LNCaP clone FGC (cell line): ENCODE data around the gene COL23A1.

Experiments used
- DNase-seq: peaks from one replicate; pipeline ENCODE4 v3.0.0-alpha.2; 2011; ENCODE audit warnings: low read depth
- H3K4me3 ChIP-seq: 2 replicates; pipeline ENCODE4 v1.5.1; 2011; ENCODE audit warnings: mild to moderate bottlenecking, low read depth, low read length, control low read depth
- CTCF ChIP-seq: IDR thresholded peaks from 2 replicates; pipeline ENCODE4 v1.5.1; 2012; ENCODE audit warnings: mild to moderate bottlenecking; ENCODE audit not compliant: control insufficient read depth, insufficient read depth; ENCODE audit errors: extremely low read depth

COL23A1 gene

GRCh38 chr5:178626484-178627258, 36.5 kb upstream of the COL23A1 start, which contains the start of gene CLK4:
CLK4 (minus strand) TSS chr5:178627050; CDS start chr5:178623416, 3,634 bp downstream.
- peak; percentile 66 for DNase-seq
- H3K4me3 ChIP-seq: peak within 1 kb of the TSS; percentile 93
- no peak for TF ChIP-seq CTCF

- peak overlapping the region; percentile 93 for H3K4me3 ChIP-seq
- no peak for DNase-seq
These were observed 35.7 kb upstream of the COL23A1 start for GRCh38 chr5:178625679-178626483.

GRCh38 chr5:178624631-178625546, 34.7 kb upstream of the COL23A1 start:
- DNase-seq: no peak
- peak overlapping the region; percentile 93 for H3K4me3 ChIP-seq
- no peak for TF ChIP-seq CTCF

More at GRCh38 chr5:178625679-178626483, 35.7 kb upstream of the COL23A1 start:
- no peak for TF ChIP-seq CTCF

- DNase-seq: no peak
- no peak for TF ChIP-seq CTCF
- no peak overlapping the region for H3K4me3 ChIP-seq
These were observed 32.6 kb upstream of the COL23A1 start for GRCh38 chr5:178622679-178623247.

GRCh38 chr5:178619390-178619789, 29.2 kb upstream of the COL23A1 start:
- DNase-seq: no peak
- TF ChIP-seq CTCF: no peak
- H3K4me3 ChIP-seq: no peak overlapping the region

- H3K4me3 ChIP-seq: no peak overlapping the region
- DNase-seq: peak; percentile 67
- no peak for TF ChIP-seq CTCF
These were observed 22.1 kb upstream of the COL23A1 start for GRCh38 chr5:178612299-178612698.
